Ishikawa (cell line): Measurements from ENCODE around the gene ADGRE3.

Experiments used
- EP300 ChIP-seq: IDR thresholded peaks from 2 replicates; pipeline ENCODE4 v1.6.1; 2012; ENCODE audit warnings: borderline replicate concordance
- FOXM1 ChIP-seq: IDR thresholded peaks from 2 replicates; pipeline ENCODE4 v1.6.1; 2012; ENCODE audit warnings: low read depth, borderline replicate concordance
- RAD21 ChIP-seq: IDR thresholded peaks from 2 replicates; pipeline ENCODE4 v1.6.1; 2012; ENCODE audit warnings: low read depth
- REST ChIP-seq: IDR thresholded peaks from 2 replicates; pipeline ENCODE4 v1.6.1; 2012; ENCODE audit warnings: low read depth, mild to moderate bottlenecking
- TAF1 ChIP-seq: IDR thresholded peaks from 2 replicates; pipeline ENCODE4 v1.6.1; 2012; ENCODE audit warnings: low read depth, mild to moderate bottlenecking
- TCF12 ChIP-seq: IDR thresholded peaks from 2 replicates; pipeline ENCODE4 v1.6.1; 2012; ENCODE audit warnings: low read depth

GRCh38 chr19:14673088-14673487 lies 1.6 kb downstream of the ADGRE3 start:
- TF ChIP-seq EP300 (no peak), TAF1 (no peak), RAD21 (no peak), TCF12 (no peak), REST (no peak), FOXM1 (no peak)
